HCT116 (cell line): Measurements from ENCODE around the gene HAUS8.

Source experiments
- ZFX ChIP-seq: fragments of 450-650 bp; IDR thresholded peaks from 2 replicates; pipeline ENCODE4 v1.6.1; 2017
- TF ChIP-seq, protein P1 (sequence below), 3 experiments: fragments of 200-600 bp in 1 of 3; sonication (generic) in 1 of 3; IDR thresholded peaks in 2 of 3; conservative IDR thresholded peaks in 1 of 3; 2 replicates each; pipeline ENCODE4 v1.5.1; 2012 to 2017; ENCODE audit warnings: low read depth in 2 of 3, low read length in 2 of 3, antibody characterized with exemption in 1 of 3, borderline replicate concordance in 1 of 3, control low read depth in 1 of 3, mild to moderate bottlenecking in 1 of 3, mixed read lengths in 1 of 3, mixed run types in 1 of 3, moderate library complexity in 1 of 3; ENCODE audit not compliant: insufficient read depth in 1 of 3

DNA sequence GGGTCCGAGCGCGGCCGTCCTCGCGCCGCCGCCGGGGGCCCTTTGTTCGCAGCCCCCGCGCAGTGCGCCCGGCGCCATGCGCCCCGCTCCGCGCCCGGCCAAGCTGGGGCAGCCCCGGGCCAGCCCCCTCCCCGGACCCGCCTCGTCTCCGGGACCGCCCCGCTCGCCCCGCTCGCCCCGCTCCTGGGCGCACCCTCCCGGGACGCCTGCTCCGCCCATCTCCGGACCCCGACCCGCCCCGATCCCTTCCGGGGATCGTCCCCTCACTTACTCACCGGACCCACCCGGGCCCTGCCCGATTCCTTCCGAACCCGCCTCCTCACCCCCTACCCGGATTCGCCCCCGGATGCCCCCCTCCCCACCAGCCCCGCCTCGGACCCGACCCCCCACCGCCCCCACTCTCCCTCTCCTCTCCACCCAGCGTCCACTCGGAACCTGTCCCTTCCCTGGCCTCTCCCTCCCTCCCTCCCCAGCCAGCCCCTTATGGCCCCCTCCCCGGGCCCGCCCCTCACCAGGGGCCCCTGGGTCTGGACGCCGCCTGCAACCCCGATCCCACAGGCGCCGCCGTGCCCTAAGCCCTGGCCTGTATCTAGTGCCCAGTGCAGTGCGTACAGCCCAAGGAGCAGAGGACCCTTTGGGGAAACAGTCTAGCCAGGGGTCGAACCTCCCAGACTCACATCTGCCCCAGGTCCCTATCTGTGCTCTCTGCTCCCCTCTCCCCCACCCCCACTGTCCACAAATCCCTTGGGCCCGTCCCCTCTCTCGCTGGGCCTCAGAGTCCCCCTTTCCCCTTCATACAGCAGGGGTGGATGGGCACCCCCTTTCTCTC is 48.3 kb downstream of the HAUS8 start, which contains the start of gene CPAMD8:
- TF ChIP-seq ZFX = no peak
- TF ChIP-seq, protein P1, sequence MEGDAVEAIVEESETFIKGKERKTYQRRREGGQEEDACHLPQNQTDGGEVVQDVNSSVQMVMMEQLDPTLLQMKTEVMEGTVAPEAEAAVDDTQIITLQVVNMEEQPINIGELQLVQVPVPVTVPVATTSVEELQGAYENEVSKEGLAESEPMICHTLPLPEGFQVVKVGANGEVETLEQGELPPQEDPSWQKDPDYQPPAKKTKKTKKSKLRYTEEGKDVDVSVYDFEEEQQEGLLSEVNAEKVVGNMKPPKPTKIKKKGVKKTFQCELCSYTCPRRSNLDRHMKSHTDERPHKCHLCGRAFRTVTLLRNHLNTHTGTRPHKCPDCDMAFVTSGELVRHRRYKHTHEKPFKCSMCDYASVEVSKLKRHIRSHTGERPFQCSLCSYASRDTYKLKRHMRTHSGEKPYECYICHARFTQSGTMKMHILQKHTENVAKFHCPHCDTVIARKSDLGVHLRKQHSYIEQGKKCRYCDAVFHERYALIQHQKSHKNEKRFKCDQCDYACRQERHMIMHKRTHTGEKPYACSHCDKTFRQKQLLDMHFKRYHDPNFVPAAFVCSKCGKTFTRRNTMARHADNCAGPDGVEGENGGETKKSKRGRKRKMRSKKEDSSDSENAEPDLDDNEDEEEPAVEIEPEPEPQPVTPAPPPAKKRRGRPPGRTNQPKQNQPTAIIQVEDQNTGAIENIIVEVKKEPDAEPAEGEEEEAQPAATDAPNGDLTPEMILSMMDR (IDR thresholded peaks at IDR 0.05 in 2 of 3, conservative IDR thresholded peaks at IDR 0.05 in 1 of 3; ENCODE audit: borderline replicate concordance in 1 of 3, insufficient read depth in 1 of 3, low read depth in 2 of 3, low read length in 2 of 3) = no peak
